Measurements from ENCODE around the gene LRCH1.

GRCh38 chr13:46687810-46688209 lies 134.8 kb downstream of the LRCH1 start:
- TF ChIP-seq POLR2A (IDR thresholded peaks at IDR 0.05; ENCODE audit: low read length) = no peak
- no peak for TF ChIP-seq GATA1 (IDR thresholded peaks at IDR 0.05; ENCODE audit: low read depth, low read length)

Measured in erythroblast (primary cell).